GM12801 (cell line): Measurements from ENCODE around the gene PLCB4.

Experiments
- CTCF ChIP-seq: IDR thresholded peaks from one replicate; pipeline ENCODE4 v1.5.1; 2011; ENCODE audit warnings: control low read depth; ENCODE audit not compliant: insufficient read length; ENCODE audit errors: extremely low read depth

The PLCB4 gene

DNA sequence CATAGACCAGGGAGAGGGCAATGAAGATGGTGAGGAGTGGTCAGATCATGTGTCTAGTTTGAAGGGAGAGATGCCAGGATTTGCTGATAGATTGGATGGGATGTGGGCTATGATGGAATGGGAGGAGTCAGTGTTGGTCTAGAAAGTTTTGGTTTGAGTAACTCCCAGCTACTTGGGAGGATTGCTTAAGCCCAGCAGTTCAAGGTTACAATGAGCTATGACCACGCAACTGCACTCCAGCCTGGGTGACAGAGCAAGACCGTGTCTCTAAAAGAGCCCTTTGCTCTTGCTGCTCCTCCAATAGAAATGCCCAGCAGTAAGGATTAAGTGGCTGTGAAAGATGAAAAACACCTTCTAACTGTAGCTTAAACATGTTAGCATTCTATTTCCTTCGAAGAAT lies 427.3 kb downstream of the PLCB4 start:
- no peak for TF ChIP-seq CTCF

- TF ChIP-seq CTCF = no peak
Observed at GRCh38 chr20:9498322-9498721, 429.4 kb downstream of the PLCB4 start.

GRCh38 chr20:9499126-9499899 lies 430.4 kb downstream of the PLCB4 start:
- TF ChIP-seq CTCF = no peak

DNA sequence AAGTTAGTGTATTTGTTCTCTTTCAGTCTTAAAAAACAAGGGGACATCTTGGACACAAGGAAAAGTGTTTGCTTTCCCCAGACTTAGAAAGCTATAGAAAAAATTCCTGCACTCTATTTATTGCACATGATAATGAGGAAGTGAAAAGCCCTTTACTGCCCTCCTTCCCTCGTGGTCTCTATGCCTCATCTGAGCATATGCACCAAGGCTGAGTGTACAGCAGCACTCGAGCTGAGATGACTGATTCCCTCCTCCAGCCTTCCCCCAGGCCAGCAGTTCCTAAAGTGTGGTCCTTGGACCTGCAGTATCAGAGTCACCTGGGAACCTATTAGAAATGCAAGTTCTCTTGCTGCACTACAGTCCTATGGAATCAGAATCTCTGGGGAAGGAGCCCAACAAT lies 431.2 kb downstream of the PLCB4 start:
- TF ChIP-seq CTCF = no peak

GRCh38 chr20:9501473-9501872 lies 432.6 kb downstream of the PLCB4 start:
- TF ChIP-seq CTCF = no peak

- TF ChIP-seq CTCF = no peak
Observed at GRCh38 chr20:9503526-9504245, 434.8 kb downstream of the PLCB4 start.

DNA sequence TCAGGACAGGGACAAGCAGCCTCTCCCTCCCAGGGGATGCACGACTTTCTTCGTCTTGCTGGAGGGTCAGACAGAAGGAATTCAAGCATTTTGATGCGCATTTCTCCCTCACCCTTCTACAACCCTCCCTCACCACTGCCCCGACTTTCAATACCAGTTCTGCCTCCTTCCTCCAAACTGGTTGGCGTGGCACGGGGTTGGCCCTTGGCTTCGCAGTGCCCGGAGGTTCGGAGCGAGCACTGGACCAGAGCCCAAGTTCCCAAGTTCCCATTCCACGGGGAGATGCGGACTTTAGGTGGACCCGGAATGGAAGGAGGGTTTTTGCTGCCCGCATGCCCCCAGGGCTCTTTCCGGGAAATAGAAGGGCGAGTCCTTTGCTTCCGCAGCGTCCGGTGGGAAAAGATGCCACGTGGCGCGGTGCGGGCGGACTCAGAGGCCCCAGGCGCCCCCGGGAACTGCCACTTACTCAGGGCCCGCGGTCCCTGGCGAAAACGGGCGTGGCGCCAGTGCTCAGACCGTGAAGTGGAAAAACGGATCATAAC lies 437.5 kb downstream of the PLCB4 start:
- TF ChIP-seq CTCF = no peak
